HG03039 (cell line): ENCODE data around the gene NR2F1.
"Not testable (repeated sequence)": the region's sequence is repeated elsewhere in the genome, so short reads cannot be mapped to it uniquely, and the experiment has no call there.

Experiments
- ATAC-seq: cut with Tn5 transposase; IDR thresholded peaks from one replicate; pipeline ENCODE4 v1.9.1; 2021; ENCODE audit warnings: mild to moderate bottlenecking, moderate library complexity; ENCODE audit not compliant: unreplicated experiment

Gene NR2F1

GRCh38 chr5:93582677-93583438 lies at the start of gene NR2F1:
Gene NR2F1 (plus strand): TSS chr5:93583222. CDS start chr5:93585024, 1,802 bp downstream.
- ATAC-seq: peak; percentile 27

GRCh38 chr5:93545872-93546271 lies 37.1 kb upstream of the NR2F1 start:
- ATAC-seq: no peak

GRCh38 chr5:93549594-93549993 lies 33.4 kb upstream of the NR2F1 start:
- ATAC-seq: not testable (repeated sequence)

GRCh38 chr5:93557021-93557604 lies 25.9 kb upstream of the NR2F1 start:
- no peak for ATAC-seq

- no peak for ATAC-seq
Observed at GRCh38 chr5:93566091-93566490, 16.9 kb upstream of the NR2F1 start.

GRCh38 chr5:93567424-93567823 lies 15.6 kb upstream of the NR2F1 start:
- no peak for ATAC-seq

GRCh38 chr5:93569300-93570160 lies 13.5 kb upstream of the NR2F1 start:
- ATAC-seq: no peak

- ATAC-seq: no peak
Observed at GRCh38 chr5:93570294-93571113, 12.5 kb upstream of the NR2F1 start.

- ATAC-seq: no peak
Observed at GRCh38 chr5:93571114-93571949, 11.7 kb upstream of the NR2F1 start.

GRCh38 chr5:93572101-93572607 lies 10.9 kb upstream of the NR2F1 start:
- ATAC-seq: no peak

- ATAC-seq: no peak
Observed at GRCh38 chr5:93572608-93573353, 10.2 kb upstream of the NR2F1 start.

- no peak for ATAC-seq
Observed at GRCh38 chr5:93573354-93574351, 9.4 kb upstream of the NR2F1 start.

- ATAC-seq: no peak
Observed at GRCh38 chr5:93574491-93575305, 8.3 kb upstream of the NR2F1 start.

GRCh38 chr5:93575461-93576414 lies 7.3 kb upstream of the NR2F1 start:
- ATAC-seq: no peak

- ATAC-seq: no peak
Observed at GRCh38 chr5:93576994-93577853, 5.8 kb upstream of the NR2F1 start.
